ENCODE data around the gene CEP162. TPM values are rescaled to one million over a fixed set of nuclear protein-coding genes. Genes with fewer than 3 reads are reported as not detected.

Gene CEP162
- total and polyA plus RNA-seq, 2 experiments from 2014 or later: 4.1 to 13.7 TPM

- Histone ChIP-seq H3K27ac (peak overlapping the region; percentile 46), H3K9me3 (ENCODE audit: low read depth) (no peaks in the 10 kb centered on the region), H3K79me2 (no peaks in the 10 kb centered on the region), H3K4me2 (peak overlapping the region; percentile 10), H3K4me1 (ENCODE audit: insufficient read depth) (peaks cover 9% of the 10 kb centered on the region), H3K9me2 (replicated peaks; ENCODE audit: insufficient read depth) (no peaks in the 10 kb centered on the region), H3K4me3 (no peak overlapping the region), H3K27me3 (no peaks in the 10 kb centered on the region), H4K20me1 (ENCODE audit: insufficient read depth, poor library complexity, severe bottlenecking) (no peaks in the 10 kb centered on the region), H3K36me3 (replicated peaks; ENCODE audit: insufficient read depth, low read depth) (no peaks in the 10 kb centered on the region), H2AFZ (no peak overlapping the region)
- peak; percentile 56 for DNase-seq (ENCODE audit: low spot score)
- no peak for TF ChIP-seq CTCF (IDR thresholded peaks at IDR 0.05; ENCODE audit: poor library complexity)
- TF ChIP-seq EZH2 (IDR thresholded peaks at IDR 0.05; ENCODE audit: borderline replicate concordance): no peak
- TF ChIP-seq EZH2phosphoT487 (IDR thresholded peaks at IDR 0.05; ENCODE audit: low read depth, severe bottlenecking, unreplicated experiment): no peak
- WGBS (ENCODE audit: low lambda C conversion rate, missing lambda C conversion rate): 47% methylated on average over 6 of the region's 6 CpGs
Measured at GRCh38 chr6:84269947-84270733, 42.7 kb upstream of the CEP162 start.

DNA sequence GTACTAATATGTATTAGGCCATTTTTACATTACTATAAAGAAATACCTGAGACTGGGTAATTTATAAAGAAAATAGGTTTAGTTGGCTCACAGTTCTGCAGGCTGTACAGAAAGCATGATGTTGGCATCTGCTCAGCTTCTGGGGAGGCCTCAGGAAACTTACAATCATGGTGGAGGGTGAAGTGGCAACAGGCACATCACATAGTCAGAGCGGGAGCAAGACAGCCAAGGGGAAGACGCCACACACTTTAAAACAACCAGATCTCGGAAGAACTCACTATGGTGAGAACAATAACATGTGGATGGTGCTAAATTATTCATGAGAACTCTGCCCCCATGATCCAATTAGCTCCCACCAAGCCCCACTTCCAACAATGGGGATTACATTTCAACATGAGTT lies 41.3 kb upstream of the CEP162 start:
- Histone ChIP-seq H4K20me1 (ENCODE audit: insufficient read depth, poor library complexity, severe bottlenecking) (no peaks in the 10 kb centered on the region), H3K4me2 (no peak overlapping the region), H3K79me2 (no peaks in the 10 kb centered on the region), H2AFZ (no peak overlapping the region), H3K36me3 (replicated peaks; ENCODE audit: insufficient read depth, low read depth) (no peaks in the 10 kb centered on the region), H3K9me2 (replicated peaks; ENCODE audit: insufficient read depth) (no peaks in the 10 kb centered on the region), H3K9me3 (ENCODE audit: low read depth) (no peaks in the 10 kb centered on the region), H3K27me3 (no peaks in the 10 kb centered on the region), H3K4me1 (ENCODE audit: insufficient read depth) (peaks cover 9% of the 10 kb centered on the region), H3K4me3 (no peak overlapping the region), H3K27ac (no peak overlapping the region)
- 88% methylated on average over 3 of the region's 3 CpGs for WGBS (ENCODE audit: low lambda C conversion rate, missing lambda C conversion rate)
- TF ChIP-seq EZH2 (IDR thresholded peaks at IDR 0.05; ENCODE audit: borderline replicate concordance) (no peak), CTCF (IDR thresholded peaks at IDR 0.05; ENCODE audit: poor library complexity) (no peak), EZH2phosphoT487 (IDR thresholded peaks at IDR 0.05; ENCODE audit: low read depth, severe bottlenecking, unreplicated experiment) (no peak)
- DNase-seq (ENCODE audit: low spot score): no peak

DNA sequence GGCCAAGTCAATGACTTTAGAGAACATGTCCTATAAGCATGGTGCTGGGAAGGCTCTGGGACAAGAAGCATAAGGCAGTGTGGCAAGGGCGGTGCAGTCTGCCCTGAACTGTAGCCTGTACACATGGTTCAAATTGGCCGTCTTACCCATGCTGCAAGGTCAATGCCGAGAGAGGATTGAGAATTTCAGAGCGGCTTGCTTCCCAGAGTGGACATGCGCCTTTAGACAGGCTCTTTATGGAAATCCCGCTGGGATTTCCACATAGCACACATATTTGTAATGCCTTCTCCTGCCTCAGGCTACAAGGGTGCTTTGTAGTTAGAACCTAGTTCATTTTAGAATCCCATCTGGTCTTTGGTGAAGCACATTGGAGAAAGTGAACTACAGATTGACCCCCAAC lies 36.1 kb upstream of the CEP162 start:
- H3K9me2 ChIP-seq (replicated peaks; ENCODE audit: insufficient read depth): no peaks in the 10 kb centered on the region
- no peak overlapping the region for H3K4me3 ChIP-seq
- no peak for DNase-seq (ENCODE audit: low spot score)
- H3K4me1 ChIP-seq (ENCODE audit: insufficient read depth): no peaks in the 10 kb centered on the region
- no peaks in the 10 kb centered on the region for H4K20me1 ChIP-seq (ENCODE audit: insufficient read depth, poor library complexity, severe bottlenecking)
- H3K79me2 ChIP-seq: no peaks in the 10 kb centered on the region
- no peak overlapping the region for H3K27ac ChIP-seq
- no peaks in the 10 kb centered on the region for H3K9me3 ChIP-seq (ENCODE audit: low read depth)
- 71% methylated on average over 6 of the region's 6 CpGs for WGBS (ENCODE audit: low lambda C conversion rate, missing lambda C conversion rate)
- no peaks in the 10 kb centered on the region for H3K27me3 ChIP-seq
- no peaks in the 10 kb centered on the region for H3K36me3 ChIP-seq (replicated peaks; ENCODE audit: insufficient read depth, low read depth)
- no peak for TF ChIP-seq EZH2 (IDR thresholded peaks at IDR 0.05; ENCODE audit: borderline replicate concordance)
- TF ChIP-seq CTCF (IDR thresholded peaks at IDR 0.05; ENCODE audit: poor library complexity): no peak
- TF ChIP-seq EZH2phosphoT487 (IDR thresholded peaks at IDR 0.05; ENCODE audit: low read depth, severe bottlenecking, unreplicated experiment): no peak
- no peak overlapping the region for H3K4me2 ChIP-seq
- H2AFZ ChIP-seq: no peak overlapping the region

All from hepatocyte (in vitro differentiated cells).